Measurements from ENCODE around the gene ERAL1. TPM values are rescaled to one million over a fixed set of nuclear protein-coding genes. Genes with fewer than 3 reads are reported as not detected.

ERAL1 gene
- total RNA-seq, 2 experiments from 2014 or later, result 77.6 to 80.4 TPM

- no peak for DNase-seq
- H3K36me3 Mint-ChIP-seq, result peaks cover 9% of the 10 kb centered on the region
- no peaks in the 10 kb centered on the region for H3K27me3 Mint-ChIP-seq
- no peak overlapping the region for H3K4me3 Mint-ChIP-seq
- no peaks in the 10 kb centered on the region for H3K9me3 Mint-ChIP-seq
- H3K4me1 Mint-ChIP-seq, result no peaks in the 10 kb centered on the region
- H3K27ac Mint-ChIP-seq, result peak overlapping the region; percentile 40
These were observed 53.9 kb downstream of the ERAL1 start for GRCh38 chr17:28908640-28909167.

DNA sequence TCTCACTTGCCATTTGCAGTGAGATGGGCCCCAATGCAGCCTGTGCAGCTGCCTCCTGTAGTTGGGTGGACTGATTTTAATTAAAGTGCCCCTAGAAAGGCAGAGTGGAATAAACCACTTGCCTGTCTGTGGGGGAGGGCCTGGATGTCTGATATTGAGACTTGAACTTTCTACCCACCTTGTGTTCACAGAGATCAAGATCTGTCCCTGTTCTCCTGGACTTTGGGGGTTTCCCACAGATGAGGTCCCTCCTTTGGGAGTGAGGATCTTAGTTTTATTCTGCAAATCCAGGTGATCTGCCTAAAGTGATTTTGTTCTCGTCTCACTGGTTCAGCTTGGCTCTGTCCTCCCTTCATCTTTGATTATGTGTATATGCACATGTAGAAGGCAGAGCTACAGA is 55.7 kb downstream of the ERAL1 start:
- H3K4me1 Mint-ChIP-seq, result peaks cover 3% of the 10 kb centered on the region
- peaks cover 23% of the 10 kb centered on the region for H3K36me3 Mint-ChIP-seq
- no peak overlapping the region for H3K27ac Mint-ChIP-seq
- no peaks in the 10 kb centered on the region for H3K27me3 Mint-ChIP-seq
- H3K9me3 Mint-ChIP-seq, result no peaks in the 10 kb centered on the region
- H3K4me3 Mint-ChIP-seq, result no peak overlapping the region
- no peak for DNase-seq

Other genes starting within 250 kb of the ERAL1 start
- gene RSKR, start 240.8 kb upstream of the ERAL1 start, total RNA-seq, result 10 to 100 TPM; 14.3 to 17.8 TPM
- gene BLTP2, start 209.9 kb upstream of the ERAL1 start, total RNA-seq, result 100 to 1,000 TPM; 174 to 180 TPM
- gene SDF2, start 193.1 kb upstream of the ERAL1 start, total RNA-seq, result 10 to 100 TPM; 36.8 to 37.2 TPM
- gene SUPT6H, start 192.8 kb upstream of the ERAL1 start, total RNA-seq, result 10 to 100 TPM; 77.0 to 77.9 TPM
- 1 to 10 TPM; 3.1 to 3.9 TPM for gene PROCA1, start 143.1 kb upstream of the ERAL1 start, total RNA-seq
- gene RAB34, start 137.1 kb upstream of the ERAL1 start, total RNA-seq, result 1 to 10 TPM; 7.6 to 8.2 TPM
- gene RPL23A, start 135.0 kb upstream of the ERAL1 start, total RNA-seq, result 1,000 to 10,000 TPM; 2,447 to 2,533 TPM
- 10 to 100 TPM; 15.5 to 17.8 TPM for gene TLCD1, start 128.8 kb upstream of the ERAL1 start, total RNA-seq
- 1 to 10 TPM; 4.8 to 5.6 TPM for gene NEK8, start 126.2 kb upstream of the ERAL1 start, total RNA-seq
- 100 to 1,000 TPM; 219 to 221 TPM for gene TRAF4, start 111.0 kb upstream of the ERAL1 start, total RNA-seq
- gene FAM222B, start 12.2 kb upstream of the ERAL1 start, total RNA-seq, result 10 to 100 TPM; 13.9 to 14.2 TPM
- 10 to 100 TPM; 56.2 to 65.2 TPM for gene FLOT2, start 42.7 kb downstream of the ERAL1 start, total RNA-seq
- 10 to 100 TPM; 31.8 to 34.1 TPM for gene DHRS13, start 48.1 kb downstream of the ERAL1 start, total RNA-seq
- gene PHF12, start 96.5 kb downstream of the ERAL1 start, total RNA-seq, result 10 to 100 TPM; 41.4 to 45.7 TPM
- not detected for gene SEZ6, start 151.0 kb downstream of the ERAL1 start, total RNA-seq
- gene PIPOX, start 188.1 kb downstream of the ERAL1 start, total RNA-seq, result 1 to 10 TPM; 1.3 to 2.0 TPM

All from activated naive CD8-positive, alpha-beta T cell treated with anti-CD3 and anti-CD28 coated beads for 36 hours (primary cell).